ENCODE data around the gene NACC2. TPM values are rescaled to one million over a fixed set of nuclear protein-coding genes. Genes with fewer than 3 reads are reported as not detected.

NACC2 gene
- total and polyA plus RNA-seq, 2 of the 8 experiments (the other 6 are each of a cell fraction or from before 2014, with no cell fraction given): 8.3 to 14.0 TPM

- peaks cover 5% of the 10 kb centered on the region; the same call in 1 of the 2 replicates for H3K23me2 ChIP-seq (ENCODE audit: low read depth, low read length)
- ChIA-PET POLR2A (ENCODE audit: partially characterized antibody) (interaction anchor here (1.0 to 1.7 kb wide), 2 partner anchors 18 to 32 kb away, joined by 3 to 4 read pairs; no protein-coding TSS in a partner anchor), CTCF (ENCODE audit: partially characterized antibody) (interaction anchor here (1.0 to 1.8 kb wide), 3 partner anchors 9 to 19 kb away, joined by 4 read pairs; no protein-coding TSS in a partner anchor)
- no peak overlapping the region for H3K4me3 ChIP-seq (ENCODE audit: extremely low read depth in 1 of 4, insufficient read depth in 2 of 4, low read depth in 3 of 4, low read length in 4 of 4)
- H3K18ac ChIP-seq (ENCODE audit: extremely low read depth, low read length): peak overlapping the region; percentile 19; the same call in 1 of the 2 replicates
- no peak overlapping the region for H3K4me2 ChIP-seq (ENCODE audit: insufficient read depth in 1 of 2, low read depth in 2 of 2, low read length in 2 of 2)
- H4K91ac ChIP-seq (replicated peaks; ENCODE audit: insufficient read length, low read length): peak overlapping the region; percentile 17
- no peak overlapping the region for H4K8ac ChIP-seq (ENCODE audit: extremely low read depth, insufficient read depth, low read length)
- H2BK12ac ChIP-seq (ENCODE audit: low read depth, low read length): peak overlapping the region; percentile 60; the same call in 1 of the 2 replicates
- H2BK5ac ChIP-seq (ENCODE audit: low read depth, low read length): no peak overlapping the region
- H2AFZ ChIP-seq (ENCODE audit: low read length): no peak overlapping the region
- 89% methylated on average over 16 of the region's 16 CpGs; no CpG with 5 or more reads in 1 of the 2 experiments for WGBS, 2 experiments (ENCODE audit: extremely low coverage in 1 of 2, insufficient coverage in 1 of 2, insufficient read length in 1 of 2, insufficient replicate concordance in 2 of 2, low coverage in 1 of 2, low lambda C conversion rate in 2 of 2, missing lambda C conversion rate in 1 of 2)
- H3K4me1 ChIP-seq (replicated peaks in 1 of 4; ENCODE audit: control insufficient read depth in 3 of 4, insufficient read depth in 4 of 4, low read length in 3 of 4): peaks cover 4 to 28% (median 21%) of the 10 kb centered on the region in 4 experiments
- H3K4ac ChIP-seq (replicated peaks; ENCODE audit: insufficient read length, low read depth, low read length): no peak overlapping the region
- no peak overlapping the region for H3K56ac ChIP-seq (replicated peaks; ENCODE audit: insufficient read length, low read depth, low read length)
- no peak overlapping the region for H3K9ac ChIP-seq (replicated peaks in 1 of 4; ENCODE audit: extremely low read depth in 1 of 4, low read depth in 3 of 4, low read length in 3 of 4)
- H3K27ac ChIP-seq (ENCODE audit: low read depth, low read length): no peak overlapping the region
- H3K79me1 ChIP-seq (ENCODE audit: low read depth, low read length): peaks cover 14% of the 10 kb centered on the region
- no peaks in the 10 kb centered on the region for H3K9me3 ChIP-seq (ENCODE audit: insufficient read depth in 2 of 2, low read depth in 1 of 2, low read length in 1 of 2)
- H3K36me3 ChIP-seq (ENCODE audit: control insufficient read depth in 2 of 4, insufficient read depth in 4 of 4, low read length in 3 of 4): no peaks in the 10 kb centered on the region; a peak in 1 of 8 replicates
- TF ChIP-seq YY1 (IDR thresholded peaks at IDR 0.05; ENCODE audit: low read depth, low read length): no peak
- TF ChIP-seq HDAC6 (IDR thresholded peaks at IDR 0.05; ENCODE audit: low read depth, low read length): no peak
- TF ChIP-seq RAD21 (IDR thresholded peaks at IDR 0.05 in 1 of 2, conservative IDR thresholded peaks at IDR 0.05 in 1 of 2; ENCODE audit: low read depth in 2 of 2, low read length in 2 of 2): no peak
- no peak for TF ChIP-seq SRF (IDR thresholded peaks at IDR 0.05; ENCODE audit: low read depth, low read length)
- no peak for TF ChIP-seq SIRT6 (IDR thresholded peaks at IDR 0.05; ENCODE audit: low read length)
- TF ChIP-seq SP4 (IDR thresholded peaks at IDR 0.05; ENCODE audit: low read length): no peak
- no peak for TF ChIP-seq SIN3A (conservative IDR thresholded peaks at IDR 0.05 in 1 of 2, IDR thresholded peaks at IDR 0.05 in 1 of 2; ENCODE audit: low read depth in 1 of 2, low read length in 2 of 2)
- TF ChIP-seq SP1 (IDR thresholded peaks at IDR 0.05; ENCODE audit: low read depth, low read length): no peak
- no peak for TF ChIP-seq KDM1A (IDR thresholded peaks at IDR 0.05; ENCODE audit: borderline replicate concordance, low read length)
- H4K20me1 ChIP-seq (replicated peaks in 1 of 2; ENCODE audit: control insufficient read depth in 1 of 2, insufficient read depth in 2 of 2, low read length in 2 of 2): peaks cover 0 to 8% of the 10 kb centered on the region in 2 experiments
- FAIRE-seq (no peak), DNase-seq (ENCODE audit: low read depth in 1 of 2, low spot score in 2 of 2) (no peak)
- H3K14ac ChIP-seq (ENCODE audit: insufficient read length): no peak overlapping the region
- H3K27me3 ChIP-seq (replicated peaks in 1 of 4; ENCODE audit: control insufficient read depth in 3 of 4, extremely low read depth in 1 of 4, insufficient read depth in 3 of 4, low read length in 3 of 4): no peaks in the 10 kb centered on the region; a peak in 1 of 7 replicates
- 0 out of 2 replicates have a peak overlapping the region, but pooled peaks have one; percentile 61 for H2BK15ac ChIP-seq (ENCODE audit: low read length)
- peaks cover 0 to 4% of the 10 kb centered on the region in 2 experiments; a peak in 2 of 4 replicates for H3K79me2 ChIP-seq (ENCODE audit: control insufficient read depth in 1 of 2, insufficient read depth in 2 of 2, low read length in 2 of 2)
- no peak overlapping the region for H4K5ac ChIP-seq (ENCODE audit: insufficient read length, low read depth, low read length)
- 0 out of 2 replicates have a peak overlapping the region, but pooled peaks have one; percentile 86 for H2BK20ac ChIP-seq (ENCODE audit: low read length)
- no peak overlapping the region for H3K23ac ChIP-seq (ENCODE audit: insufficient read length)
- no peak overlapping the region for H2AK5ac ChIP-seq (ENCODE audit: low read depth, low read length)
- no peak overlapping the region for H2BK120ac ChIP-seq (replicated peaks; ENCODE audit: low read depth, low read length)
These were observed 74.9 kb downstream of the NACC2 start for GRCh38 chr9:136020206-136020605.
